ENCODE data around the gene LHX3.

Gene LHX3

DNA sequence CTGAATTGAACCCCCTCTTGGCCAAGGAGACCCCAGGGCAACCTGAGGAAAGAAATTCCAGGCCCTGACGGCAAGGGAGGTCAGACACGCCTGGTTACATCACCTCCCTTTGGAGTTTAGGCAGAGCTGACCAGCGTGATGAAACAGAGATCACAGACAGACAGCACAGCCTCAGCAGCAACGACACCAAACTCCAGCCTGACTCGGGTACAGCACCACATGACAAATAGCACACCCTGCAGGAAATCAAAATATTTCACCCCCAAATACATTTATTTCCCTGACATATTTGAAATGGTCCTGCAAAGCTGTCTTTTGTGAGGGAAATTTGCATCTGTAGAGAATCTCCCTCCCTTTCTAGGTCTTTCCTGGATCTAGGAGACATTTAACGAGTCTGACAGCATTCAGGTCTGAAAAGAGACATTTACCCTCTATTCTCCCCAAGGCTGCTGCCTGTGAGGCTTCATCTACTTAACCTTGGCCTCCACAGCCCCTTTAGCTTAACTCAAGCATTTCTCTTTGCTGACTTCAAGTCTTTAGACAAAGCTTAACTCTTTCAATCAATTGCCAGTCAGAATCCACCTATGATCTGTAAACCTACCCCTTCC lies 38.1 kb upstream of the LHX3 start:
- no peak for ATAC-seq
- no peak for TF ChIP-seq ZC3H10 (CRISPR knock-in tag; IDR thresholded peaks at IDR 0.05)
- no peak for TF ChIP-seq PPARA (CRISPR knock-in tag; IDR thresholded peaks at IDR 0.05; ENCODE audit: borderline replicate concordance)
- no peak for TF ChIP-seq BACH2 (CRISPR knock-in tag; IDR thresholded peaks at IDR 0.05; ENCODE audit: borderline replicate concordance)
- TF ChIP-seq SNAI2 (CRISPR knock-in tag; IDR thresholded peaks at IDR 0.05), result no peak
- TF ChIP-seq ZNF8 (CRISPR knock-in tag; IDR thresholded peaks at IDR 0.05), result no peak
- TF ChIP-seq CSDC2 (CRISPR knock-in tag; IDR thresholded peaks at IDR 0.05), result no peak
- no peak for TF ChIP-seq ESRRG (CRISPR knock-in tag; IDR thresholded peaks at IDR 0.05)
- TF ChIP-seq RARB (CRISPR knock-in tag; IDR thresholded peaks at IDR 0.05), result no peak
- no peak for TF ChIP-seq ZFP30 (CRISPR knock-in tag; IDR thresholded peaks at IDR 0.05)
- TF ChIP-seq, protein P1, sequence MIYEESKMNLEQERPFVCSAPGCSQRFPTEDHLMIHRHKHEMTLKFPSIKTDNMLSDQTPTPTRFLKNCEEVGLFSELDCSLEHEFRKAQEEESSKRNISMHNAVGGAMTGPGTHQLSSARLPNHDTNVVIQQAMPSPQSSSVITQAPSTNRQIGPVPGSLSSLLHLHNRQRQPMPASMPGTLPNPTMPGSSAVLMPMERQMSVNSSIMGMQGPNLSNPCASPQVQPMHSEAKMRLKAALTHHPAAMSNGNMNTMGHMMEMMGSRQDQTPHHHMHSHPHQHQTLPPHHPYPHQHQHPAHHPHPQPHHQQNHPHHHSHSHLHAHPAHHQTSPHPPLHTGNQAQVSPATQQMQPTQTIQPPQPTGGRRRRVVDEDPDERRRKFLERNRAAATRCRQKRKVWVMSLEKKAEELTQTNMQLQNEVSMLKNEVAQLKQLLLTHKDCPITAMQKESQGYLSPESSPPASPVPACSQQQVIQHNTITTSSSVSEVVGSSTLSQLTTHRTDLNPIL (CRISPR knock-in tag; IDR thresholded peaks at IDR 0.05; ENCODE audit: low read depth), result no peak
- no peak for TF ChIP-seq ZFP3 (CRISPR knock-in tag; IDR thresholded peaks at IDR 0.05)

DNA sequence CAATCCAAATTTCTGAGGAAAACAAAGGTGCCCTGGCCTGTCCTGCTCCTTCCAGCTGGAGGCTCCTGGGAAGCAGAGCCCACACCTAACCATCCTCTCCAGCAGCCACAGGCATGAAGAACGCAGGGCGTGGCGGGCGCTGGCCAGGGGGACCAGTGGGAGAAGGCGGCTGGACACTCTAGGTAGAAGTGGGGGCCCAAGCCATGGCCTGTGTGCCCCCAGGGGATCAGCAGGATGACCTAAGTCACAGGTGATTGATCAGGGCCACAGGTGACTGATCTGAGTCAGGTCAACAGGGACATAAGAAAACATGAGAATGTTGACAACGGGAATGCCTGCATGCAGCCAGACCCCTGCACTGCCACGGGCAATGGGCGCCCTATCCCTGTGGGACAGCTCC lies 37.3 kb upstream of the LHX3 start:
- ATAC-seq, result no peak
- TF ChIP-seq, protein P1 (CRISPR knock-in tag; IDR thresholded peaks at IDR 0.05; ENCODE audit: low read depth), result no peak

DNA sequence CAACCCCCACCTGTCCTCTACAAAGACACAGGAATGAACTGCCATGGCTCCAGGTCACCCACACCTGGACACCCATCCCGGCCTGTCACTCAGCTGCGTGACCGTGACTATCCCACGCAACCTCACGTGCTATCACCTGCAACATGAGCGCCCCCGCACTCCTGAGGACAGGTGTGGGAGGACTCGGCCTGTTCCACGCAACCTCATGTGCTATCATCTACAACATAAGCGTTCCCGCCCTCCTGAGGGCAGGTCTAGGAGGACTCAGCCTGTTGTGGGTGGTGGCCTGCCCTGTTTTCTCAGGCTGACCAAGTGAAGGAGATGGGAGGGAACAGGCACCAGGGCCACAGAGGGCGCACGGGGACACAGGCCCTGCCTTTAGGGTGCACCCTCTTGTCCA lies 36.6 kb upstream of the LHX3 start:
- TF ChIP-seq, protein P2, sequence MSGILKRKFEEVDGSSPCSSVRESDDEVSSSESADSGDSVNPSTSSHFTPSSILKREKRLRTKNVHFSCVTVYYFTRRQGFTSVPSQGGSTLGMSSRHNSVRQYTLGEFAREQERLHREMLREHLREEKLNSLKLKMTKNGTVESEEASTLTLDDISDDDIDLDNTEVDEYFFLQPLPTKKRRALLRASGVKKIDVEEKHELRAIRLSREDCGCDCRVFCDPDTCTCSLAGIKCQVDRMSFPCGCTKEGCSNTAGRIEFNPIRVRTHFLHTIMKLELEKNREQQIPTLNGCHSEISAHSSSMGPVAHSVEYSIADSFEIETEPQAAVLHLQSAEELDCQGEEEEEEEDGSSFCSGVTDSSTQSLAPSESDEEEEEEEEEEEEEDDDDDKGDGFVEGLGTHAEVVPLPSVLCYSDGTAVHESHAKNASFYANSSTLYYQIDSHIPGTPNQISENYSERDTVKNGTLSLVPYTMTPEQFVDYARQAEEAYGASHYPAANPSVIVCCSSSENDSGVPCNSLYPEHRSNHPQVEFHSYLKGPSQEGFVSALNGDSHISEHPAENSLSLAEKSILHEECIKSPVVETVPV (CRISPR knock-in tag; IDR thresholded peaks at IDR 0.05), result no peak
- TF ChIP-seq TOX (CRISPR knock-in tag; IDR thresholded peaks at IDR 0.05; ENCODE audit: borderline replicate concordance), result no peak
- TF ChIP-seq, protein P3, sequence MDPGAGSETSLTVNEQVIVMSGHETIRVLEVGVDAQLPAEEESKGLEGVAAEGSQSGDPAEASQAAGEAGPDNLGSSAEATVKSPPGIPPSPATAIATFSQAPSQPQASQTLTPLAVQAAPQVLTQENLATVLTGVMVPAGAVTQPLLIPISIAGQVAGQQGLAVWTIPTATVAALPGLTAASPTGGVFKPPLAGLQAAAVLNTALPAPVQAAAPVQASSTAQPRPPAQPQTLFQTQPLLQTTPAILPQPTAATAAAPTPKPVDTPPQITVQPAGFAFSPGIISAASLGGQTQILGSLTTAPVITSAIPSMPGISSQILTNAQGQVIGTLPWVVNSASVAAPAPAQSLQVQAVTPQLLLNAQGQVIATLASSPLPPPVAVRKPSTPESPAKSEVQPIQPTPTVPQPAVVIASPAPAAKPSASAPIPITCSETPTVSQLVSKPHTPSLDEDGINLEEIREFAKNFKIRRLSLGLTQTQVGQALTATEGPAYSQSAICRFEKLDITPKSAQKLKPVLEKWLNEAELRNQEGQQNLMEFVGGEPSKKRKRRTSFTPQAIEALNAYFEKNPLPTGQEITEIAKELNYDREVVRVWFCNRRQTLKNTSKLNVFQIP (CRISPR knock-in tag; IDR thresholded peaks at IDR 0.05; ENCODE audit: borderline replicate concordance, low read depth), result no peak
- no peak for TF ChIP-seq BACH2 (CRISPR knock-in tag; IDR thresholded peaks at IDR 0.05; ENCODE audit: borderline replicate concordance)
- TF ChIP-seq ZNF8 (CRISPR knock-in tag; IDR thresholded peaks at IDR 0.05), result no peak
- TF ChIP-seq TCF4 (CRISPR knock-in tag; IDR thresholded peaks at IDR 0.05; ENCODE audit: borderline replicate concordance), result no peak
- TF ChIP-seq ZC3H10 (CRISPR knock-in tag; IDR thresholded peaks at IDR 0.05), result no peak
- no peak for ATAC-seq

DNA sequence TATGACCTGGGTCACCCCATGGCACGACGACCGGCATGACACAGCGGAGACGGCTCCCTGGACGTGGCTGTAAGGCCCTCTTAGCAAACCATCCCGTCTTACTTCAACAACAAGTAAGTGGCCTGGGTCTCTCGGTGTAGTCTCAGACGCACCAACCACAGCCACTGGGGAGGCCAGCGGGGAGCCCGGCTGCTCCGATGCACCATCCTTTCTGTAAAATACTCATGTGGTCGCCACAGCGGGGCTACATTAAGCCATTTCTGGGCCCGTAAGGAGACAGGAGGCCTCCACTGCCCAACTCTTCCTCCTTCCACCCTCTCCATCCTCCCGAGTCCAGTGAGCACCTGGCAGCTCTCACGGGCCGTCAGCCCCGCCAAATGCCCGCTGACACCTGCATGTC lies 36.0 kb upstream of the LHX3 start:
- TF ChIP-seq, protein P4, sequence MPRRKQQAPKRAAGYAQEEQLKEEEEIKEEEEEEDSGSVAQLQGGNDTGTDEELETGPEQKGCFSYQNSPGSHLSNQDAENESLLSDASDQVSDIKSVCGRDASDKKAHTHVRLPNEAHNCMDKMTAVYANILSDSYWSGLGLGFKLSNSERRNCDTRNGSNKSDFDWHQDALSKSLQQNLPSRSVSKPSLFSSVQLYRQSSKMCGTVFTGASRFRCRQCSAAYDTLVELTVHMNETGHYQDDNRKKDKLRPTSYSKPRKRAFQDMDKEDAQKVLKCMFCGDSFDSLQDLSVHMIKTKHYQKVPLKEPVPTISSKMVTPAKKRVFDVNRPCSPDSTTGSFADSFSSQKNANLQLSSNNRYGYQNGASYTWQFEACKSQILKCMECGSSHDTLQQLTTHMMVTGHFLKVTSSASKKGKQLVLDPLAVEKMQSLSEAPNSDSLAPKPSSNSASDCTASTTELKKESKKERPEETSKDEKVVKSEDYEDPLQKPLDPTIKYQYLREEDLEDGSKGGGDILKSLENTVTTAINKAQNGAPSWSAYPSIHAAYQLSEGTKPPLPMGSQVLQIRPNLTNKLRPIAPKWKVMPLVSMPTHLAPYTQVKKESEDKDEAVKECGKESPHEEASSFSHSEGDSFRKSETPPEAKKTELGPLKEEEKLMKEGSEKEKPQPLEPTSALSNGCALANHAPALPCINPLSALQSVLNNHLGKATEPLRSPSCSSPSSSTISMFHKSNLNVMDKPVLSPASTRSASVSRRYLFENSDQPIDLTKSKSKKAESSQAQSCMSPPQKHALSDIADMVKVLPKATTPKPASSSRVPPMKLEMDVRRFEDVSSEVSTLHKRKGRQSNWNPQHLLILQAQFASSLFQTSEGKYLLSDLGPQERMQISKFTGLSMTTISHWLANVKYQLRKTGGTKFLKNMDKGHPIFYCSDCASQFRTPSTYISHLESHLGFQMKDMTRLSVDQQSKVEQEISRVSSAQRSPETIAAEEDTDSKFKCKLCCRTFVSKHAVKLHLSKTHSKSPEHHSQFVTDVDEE (CRISPR knock-in tag; IDR thresholded peaks at IDR 0.05), result no peak
- TF ChIP-seq TCF4 (CRISPR knock-in tag; IDR thresholded peaks at IDR 0.05; ENCODE audit: borderline replicate concordance) (no peak), ARNTL (CRISPR knock-in tag; IDR thresholded peaks at IDR 0.05; ENCODE audit: borderline replicate concordance, low read depth) (no peak), ESRRG (CRISPR knock-in tag; IDR thresholded peaks at IDR 0.05) (no peak), ZNF8 (CRISPR knock-in tag; IDR thresholded peaks at IDR 0.05) (no peak), CSDC2 (CRISPR knock-in tag; IDR thresholded peaks at IDR 0.05) (no peak)
- TF ChIP-seq, protein P1 (CRISPR knock-in tag; IDR thresholded peaks at IDR 0.05; ENCODE audit: low read depth), result no peak
- TF ChIP-seq, protein P2 (CRISPR knock-in tag; IDR thresholded peaks at IDR 0.05), result no peak
- TF ChIP-seq, protein P3 (CRISPR knock-in tag; IDR thresholded peaks at IDR 0.05; ENCODE audit: borderline replicate concordance, low read depth), result no peak
- TF ChIP-seq, protein P5, sequence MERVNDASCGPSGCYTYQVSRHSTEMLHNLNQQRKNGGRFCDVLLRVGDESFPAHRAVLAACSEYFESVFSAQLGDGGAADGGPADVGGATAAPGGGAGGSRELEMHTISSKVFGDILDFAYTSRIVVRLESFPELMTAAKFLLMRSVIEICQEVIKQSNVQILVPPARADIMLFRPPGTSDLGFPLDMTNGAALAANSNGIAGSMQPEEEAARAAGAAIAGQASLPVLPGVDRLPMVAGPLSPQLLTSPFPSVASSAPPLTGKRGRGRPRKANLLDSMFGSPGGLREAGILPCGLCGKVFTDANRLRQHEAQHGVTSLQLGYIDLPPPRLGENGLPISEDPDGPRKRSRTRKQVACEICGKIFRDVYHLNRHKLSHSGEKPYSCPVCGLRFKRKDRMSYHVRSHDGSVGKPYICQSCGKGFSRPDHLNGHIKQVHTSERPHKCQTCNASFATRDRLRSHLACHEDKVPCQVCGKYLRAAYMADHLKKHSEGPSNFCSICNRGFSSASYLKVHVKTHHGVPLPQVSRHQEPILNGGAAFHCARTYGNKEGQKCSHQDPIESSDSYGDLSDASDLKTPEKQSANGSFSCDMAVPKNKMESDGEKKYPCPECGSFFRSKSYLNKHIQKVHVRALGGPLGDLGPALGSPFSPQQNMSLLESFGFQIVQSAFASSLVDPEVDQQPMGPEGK (CRISPR knock-in tag; IDR thresholded peaks at IDR 0.05; ENCODE audit: borderline replicate concordance), result no peak
- ATAC-seq, result no peak
